Measurements from ENCODE around the gene TANC1. TPM values are rescaled to one million over a fixed set of nuclear protein-coding genes. Genes with fewer than 3 reads are reported as not detected.

Gene TANC1
- total RNA-seq, 1 experiment from 2014 or later: 2.5 TPM

- Histone ChIP-seq H3K27me3 (ENCODE audit: insufficient read depth, low read length) (no peaks in the 10 kb centered on the region), H3K79me2 (ENCODE audit: insufficient read depth, low read length) (no peaks in the 10 kb centered on the region), H3K27ac (ENCODE audit: insufficient read length, low read depth, low read length) (no peak overlapping the region), H3K9me3 (ENCODE audit: control insufficient read depth, low read depth, low read length) (peaks cover 6% of the 10 kb centered on the region), H2AFZ (ENCODE audit: low read length) (no peak overlapping the region), H3K56ac (ENCODE audit: insufficient read length, low read depth, low read length) (no peak overlapping the region), H2AK5ac (ENCODE audit: insufficient read length, low read length) (no peak overlapping the region), H2BK5ac (ENCODE audit: insufficient read length, low read length) (no peak overlapping the region), H4K5ac (ENCODE audit: insufficient read length, low read depth, low read length) (no peak overlapping the region), H4K8ac (replicated peaks; ENCODE audit: insufficient read length, low read depth, low read length) (no peak overlapping the region), H3K18ac (ENCODE audit: insufficient read length, low read depth, low read length) (no peak overlapping the region), H2BK120ac (ENCODE audit: low read depth, low read length, poor library complexity, severe bottlenecking) (no peak overlapping the region), H3K23me2 (ENCODE audit: insufficient read length, low read depth, low read length, poor library complexity, severe bottlenecking) (no peaks in the 10 kb centered on the region), H4K91ac (ENCODE audit: insufficient read length, low read depth, low read length) (no peak overlapping the region), H3T11ph (ENCODE audit: low read length) (no peak overlapping the region), H3K23ac (ENCODE audit: insufficient read length, low read depth, low read length) (no peak overlapping the region), H3K4me2 (ENCODE audit: insufficient read depth, insufficient read length, low read length) (no peak overlapping the region), H3K14ac (ENCODE audit: insufficient read depth, low read length) (no peak overlapping the region), H3K4me1 (ENCODE audit: insufficient read depth, low read length) (no peaks in the 10 kb centered on the region), H2BK15ac (ENCODE audit: low read depth, low read length) (no peak overlapping the region), H3K79me1 (ENCODE audit: insufficient read depth, low read depth, low read length, poor library complexity, severe bottlenecking) (no peaks in the 10 kb centered on the region), H4K20me1 (ENCODE audit: control insufficient read depth, insufficient read depth, insufficient read length) (no peaks in the 10 kb centered on the region), H3K9ac (ENCODE audit: extremely low read depth, insufficient read length, low read length) (no peak overlapping the region), H3K4ac (ENCODE audit: low read depth, low read length) (no peak overlapping the region), H2BK12ac (ENCODE audit: insufficient read length, low read depth, low read length) (no peak overlapping the region), H2BK20ac (ENCODE audit: low read depth, low read length, poor library complexity, severe bottlenecking) (no peak overlapping the region)
- no peaks in the 10 kb centered on the region for H3K27me3 Mint-ChIP-seq (ENCODE audit: low read depth)
- TF ChIP-seq CTCF (conservative IDR thresholded peaks at IDR 0.05): no peak
- H3K36me3 Mint-ChIP-seq (ENCODE audit: insufficient read depth in 1 of 3, low read depth in 3 of 3): peaks cover 27 to 42% (median 31%) of the 10 kb centered on the region in 3 experiments
- WGBS (ENCODE audit: extremely low coverage, insufficient read length, low lambda C conversion rate): no CpG with 5 or more reads among the region's 2 CpGs
- no peak overlapping the region for H3K27ac Mint-ChIP-seq
- H3K4me3 Mint-ChIP-seq: no peak overlapping the region
- H3K9me3 Mint-ChIP-seq: peaks cover 30 to 32% of the 10 kb centered on the region in 2 experiments
- peaks cover 0 to under 1% of the 10 kb centered on the region in 2 experiments; a peak in 2 of 4 replicates for H3K4me1 Mint-ChIP-seq
- no peak for DNase-seq
These were observed 47.4 kb downstream of the TANC1 start for GRCh38 chr2:159015823-159016222.
